Caco-2 (cell line): ENCODE measurements around the gene ENAH. TPM values are rescaled to one million over a fixed set of nuclear protein-coding genes. Genes with fewer than 3 reads are reported as not detected.

Source experiments
- BruUV-seq: library from RNA; stranded (reverse); fragments of 400-500 nt; replicated peaks from 2 replicates; lab custom pipeline; 2021; lab: Mats Ljungman, UMichigan
- CTCF ChIA-PET: fragments of 300-600 bp; sonication (Branson Sonifier 250); formaldehyde crosslinking; loops from one replicate; lab custom pipeline; 2022; ENCODE audit warnings: antibody characterized with exemption; lab: Charles Lee
- POLR2A ChIA-PET: fragments of 300-600 bp; sonication (Branson Sonifier 250); formaldehyde crosslinking; loops from one replicate; lab custom pipeline; 2022; ENCODE audit warnings: antibody characterized with exemption; lab: Charles Lee
- DNase-seq, 2 experiments: peaks; one replicate each; pipeline versions ENCODE4 v3.0.0 to v3.0.0-alpha.2; 2020 to 2022
- H3K27me3 ChIP-seq: replicated peaks from 2 replicates; pipeline ENCODE4 v1.6.0; 2011; ENCODE audit warnings: low read length; ENCODE audit not compliant: control insufficient read depth, insufficient read depth
- H3K36me3 ChIP-seq: 2 replicates; pipeline ENCODE4 v1.5.1; 2011; ENCODE audit warnings: low read length; ENCODE audit not compliant: control insufficient read depth, insufficient read depth
- H3K4me1 ChIP-seq: fragments of 250-450 bp; sonication (Bioruptor Pico); 2 replicates; pipeline ENCODE4 v1.5.1; 2020; ENCODE audit warnings: mild to moderate bottlenecking
- H3K4me3 ChIP-seq: 2 replicates; pipeline ENCODE4 v1.5.1; 2011; ENCODE audit warnings: low read depth, mild to moderate bottlenecking, control low read depth, low read length
- H3K9me3 ChIP-seq: fragments of 250-450 bp; sonication (Bioruptor Pico); 2 replicates; pipeline ENCODE4 v1.5.1; 2020; ENCODE audit warnings: mild to moderate bottlenecking, moderate library complexity
- H3K27ac Mint-ChIP-seq: one replicate; pipeline ENCODE4 v1.8.0; 2022; ENCODE audit warnings: mixed read lengths; ENCODE audit not compliant: unreplicated experiment
- H3K27me3 Mint-ChIP-seq: one replicate; pipeline ENCODE4 v1.8.0; 2022; ENCODE audit warnings: mixed read lengths; ENCODE audit not compliant: insufficient read depth, unreplicated experiment
- H3K36me3 Mint-ChIP-seq: one replicate; pipeline ENCODE4 v1.8.0; 2022; ENCODE audit warnings: mild to moderate bottlenecking, mixed read lengths; ENCODE audit not compliant: insufficient read depth, unreplicated experiment
- H3K4me1 Mint-ChIP-seq: one replicate; pipeline ENCODE4 v1.8.0; 2022; ENCODE audit warnings: low read depth, mixed read lengths; ENCODE audit not compliant: unreplicated experiment
- H3K4me3 Mint-ChIP-seq: one replicate; pipeline ENCODE4 v1.8.0; 2022; ENCODE audit warnings: mild to moderate bottlenecking, moderate library complexity, mixed read lengths; ENCODE audit not compliant: unreplicated experiment
- H3K9me3 Mint-ChIP-seq: one replicate; pipeline ENCODE4 v1.8.0; 2022; ENCODE audit warnings: mixed read lengths; ENCODE audit not compliant: unreplicated experiment
- intact Hi-C: fragments of 100-400 bp; cut with micrococcal nuclease; formaldehyde crosslinking; loops from one replicate; pipeline ENCODE4 v1.10.0; 2022; ENCODE audit not compliant: unreplicated experiment
- total RNA-seq: library from RNA; stranded (reverse); gene quantifications from 2 replicates; pipeline ENCODE4 v1.2.3, GENCODE V29; 2022
- TF ChIP-seq, protein P1 (sequence below), 2 experiments: fragments of 200-600 bp in 1 of 2; IDR thresholded peaks; 1 replicate in 1 of 2; 2 replicates in 1 of 2; pipeline versions ENCODE4 v1.5.1 to v1.8.0; 2011 to 2022; ENCODE audit warnings: antibody characterized with exemption in 1 of 2, control low read depth in 1 of 2, inconsistent platforms in 1 of 2, low read depth in 1 of 2, low read length in 1 of 2, mild to moderate bottlenecking in 1 of 2, moderate library complexity in 1 of 2; ENCODE audit not compliant: insufficient read depth in 1 of 2, severe bottlenecking in 1 of 2, unreplicated experiment in 1 of 2

The ENAH gene
- total RNA-seq, 1 experiment from 2014 or later = 78.0 TPM

GRCh38 chr1:225670356-225670755 is 17.4 kb upstream of the ENAH start:
- Mint-ChIP-seq H3K4me1 (peaks cover 12% of the 10 kb centered on the region), H3K27ac (peak overlapping the region; percentile 14), H3K9me3 (no peaks in the 10 kb centered on the region), H3K27me3 (no peaks in the 10 kb centered on the region), H3K4me3 (no peak overlapping the region), H3K36me3 (no peaks in the 10 kb centered on the region)
- no TSS peak for BruUV-seq
- ChIA-PET POLR2A (no interaction called here), CTCF (no interaction called here)
- H3K36me3 ChIP-seq = no peaks in the 10 kb centered on the region
- no peaks in the 10 kb centered on the region for H3K27me3 ChIP-seq
- no peak for DNase-seq
- TF ChIP-seq, protein P1, sequence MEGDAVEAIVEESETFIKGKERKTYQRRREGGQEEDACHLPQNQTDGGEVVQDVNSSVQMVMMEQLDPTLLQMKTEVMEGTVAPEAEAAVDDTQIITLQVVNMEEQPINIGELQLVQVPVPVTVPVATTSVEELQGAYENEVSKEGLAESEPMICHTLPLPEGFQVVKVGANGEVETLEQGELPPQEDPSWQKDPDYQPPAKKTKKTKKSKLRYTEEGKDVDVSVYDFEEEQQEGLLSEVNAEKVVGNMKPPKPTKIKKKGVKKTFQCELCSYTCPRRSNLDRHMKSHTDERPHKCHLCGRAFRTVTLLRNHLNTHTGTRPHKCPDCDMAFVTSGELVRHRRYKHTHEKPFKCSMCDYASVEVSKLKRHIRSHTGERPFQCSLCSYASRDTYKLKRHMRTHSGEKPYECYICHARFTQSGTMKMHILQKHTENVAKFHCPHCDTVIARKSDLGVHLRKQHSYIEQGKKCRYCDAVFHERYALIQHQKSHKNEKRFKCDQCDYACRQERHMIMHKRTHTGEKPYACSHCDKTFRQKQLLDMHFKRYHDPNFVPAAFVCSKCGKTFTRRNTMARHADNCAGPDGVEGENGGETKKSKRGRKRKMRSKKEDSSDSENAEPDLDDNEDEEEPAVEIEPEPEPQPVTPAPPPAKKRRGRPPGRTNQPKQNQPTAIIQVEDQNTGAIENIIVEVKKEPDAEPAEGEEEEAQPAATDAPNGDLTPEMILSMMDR (IDR thresholded peaks at IDR 0.05; ENCODE audit: insufficient read depth in 1 of 2, low read depth in 1 of 2, low read length in 1 of 2, severe bottlenecking in 1 of 2, unreplicated experiment in 1 of 2) = no peak
- H3K4me3 ChIP-seq = no peak overlapping the region
- intact Hi-C loops = no loop called here
- H3K4me1 ChIP-seq = peaks cover 15% of the 10 kb centered on the region
- no peaks in the 10 kb centered on the region for H3K9me3 ChIP-seq

- no peaks in the 10 kb centered on the region for H3K9me3 ChIP-seq
- H3K27me3 ChIP-seq = no peaks in the 10 kb centered on the region
- Mint-ChIP-seq H3K27me3 (no peaks in the 10 kb centered on the region), H3K36me3 (no peaks in the 10 kb centered on the region), H3K4me1 (peaks cover 12% of the 10 kb centered on the region), H3K9me3 (no peaks in the 10 kb centered on the region), H3K4me3 (no peak overlapping the region), H3K27ac (no peak overlapping the region)
- H3K4me3 ChIP-seq = no peak overlapping the region
- H3K4me1 ChIP-seq = peaks cover 15% of the 10 kb centered on the region
- no peaks in the 10 kb centered on the region for H3K36me3 ChIP-seq
- POLR2A ChIA-PET = no interaction called here
- intact Hi-C loops = loop anchor here (5.0 kb wide), 1 partner anchor 104 kb away; no protein-coding TSS in a partner anchor
- CTCF ChIA-PET = no interaction called here
- no TSS peak for BruUV-seq
- TF ChIP-seq, protein P1 (IDR thresholded peaks at IDR 0.05; ENCODE audit: insufficient read depth in 1 of 2, low read depth in 1 of 2, low read length in 1 of 2, severe bottlenecking in 1 of 2, unreplicated experiment in 1 of 2) = no peak
- no peak for DNase-seq
Measured at GRCh38 chr1:225668222-225668621, 15.3 kb upstream of the ENAH start.

GRCh38 chr1:225667362-225667761 is 14.4 kb upstream of the ENAH start:
- TF ChIP-seq, protein P1 (IDR thresholded peaks at IDR 0.05; ENCODE audit: insufficient read depth in 1 of 2, low read depth in 1 of 2, low read length in 1 of 2, severe bottlenecking in 1 of 2, unreplicated experiment in 1 of 2) = no peak
- no peaks in the 10 kb centered on the region for H3K27me3 ChIP-seq
- no peak overlapping the region for H3K4me3 ChIP-seq
- peaks cover 15% of the 10 kb centered on the region for H3K4me1 ChIP-seq
- H3K36me3 ChIP-seq = no peaks in the 10 kb centered on the region
- Mint-ChIP-seq H3K27me3 (no peaks in the 10 kb centered on the region), H3K36me3 (no peaks in the 10 kb centered on the region), H3K27ac (no peak overlapping the region), H3K4me3 (no peak overlapping the region), H3K9me3 (no peaks in the 10 kb centered on the region), H3K4me1 (peaks cover 12% of the 10 kb centered on the region)
- POLR2A ChIA-PET = no interaction called here
- intact Hi-C loops = loop anchor here (5.0 kb wide), 1 partner anchor 105 kb away; no protein-coding TSS in a partner anchor
- DNase-seq = no peak
- CTCF ChIA-PET = no interaction called here
- H3K9me3 ChIP-seq = no peaks in the 10 kb centered on the region
- no TSS peak for BruUV-seq
